Liver (tissue), 9 donors: ENCODE data around the gene SH3BGRL. TPM values are rescaled to one million over a fixed set of nuclear protein-coding genes. Genes with fewer than 3 reads are reported as not detected.

ENCODE experiments used
- DNase-seq: peaks from one replicate; pipeline ENCODE4 v3.0.0-alpha.2; 2017; ENCODE audit warnings: low spot score
- H3K27ac ChIP-seq, 2 donors: one replicate each; pipeline ENCODE4 v1.7.0; 2013; ENCODE audit warnings: inconsistent platforms in 2 of 2, low read length in 2 of 2, control low read depth in 1 of 2, low read depth in 1 of 2, mild to moderate bottlenecking in 1 of 2
- H3K27me3 ChIP-seq, 4 donors: one replicate each; pipeline versions ENCODE4 v1.6.1 to v1.7.0; 2013; ENCODE audit warnings: low read length in 3 of 4, inconsistent platforms in 1 of 4, mild to moderate bottlenecking in 1 of 4, moderate library complexity in 1 of 4; ENCODE audit not compliant: control insufficient read depth in 4 of 4, insufficient read depth in 4 of 4
- H3K36me3 ChIP-seq, 4 donors: one replicate each; pipeline versions ENCODE4 v1.6.1 to v1.7.0; 2013; ENCODE audit warnings: low read length in 3 of 4, mild to moderate bottlenecking in 3 of 4, low read depth in 1 of 4, moderate library complexity in 1 of 4; ENCODE audit not compliant: control insufficient read depth in 4 of 4, insufficient read depth in 3 of 4
- H3K4me1 ChIP-seq, 4 donors: one replicate each; pipeline versions ENCODE4 v1.6.1 to v1.7.0; 2013; ENCODE audit warnings: low read length in 3 of 4, mild to moderate bottlenecking in 3 of 4, moderate library complexity in 1 of 4; ENCODE audit not compliant: control insufficient read depth in 4 of 4, insufficient read depth in 4 of 4
- H3K4me3 ChIP-seq, 3 donors: one replicate each; pipeline versions ENCODE4 v1.6.1 to v1.7.0; 2013; ENCODE audit warnings: low read length in 3 of 3, control low read depth in 1 of 3, low read depth in 1 of 3, mild to moderate bottlenecking in 1 of 3
- H3K9ac ChIP-seq, 2 donors: one replicate each; pipeline ENCODE4 v1.7.0; 2013; ENCODE audit warnings: low read length in 2 of 2, mild to moderate bottlenecking in 2 of 2, moderate library complexity in 2 of 2, control low read depth in 1 of 2, low read depth in 1 of 2
- H3K9me3 ChIP-seq, 4 donors: one replicate each; pipeline versions ENCODE4 v1.6.1 to v1.7.0; 2013; ENCODE audit warnings: low read length in 3 of 4; ENCODE audit not compliant: control insufficient read depth in 4 of 4
- ATF3 ChIP-seq: IDR thresholded peaks from 2 replicates; pipeline ENCODE4 v1.6.1; 2016; ENCODE audit warnings: antibody characterized with exemption
- CTCF ChIP-seq: fragments of 150-350 bp; IDR thresholded peaks from 2 replicates; pipeline ENCODE4 v1.5.1; 2017; ENCODE audit warnings: improper control_type of control experiment, low read depth, low read length; ENCODE audit not compliant: missing input control
- EGR1 ChIP-seq, 2 donors: IDR thresholded peaks; 2 replicates each; pipeline ENCODE4 v1.6.1; 2016 to 2018; ENCODE audit warnings: antibody characterized with exemption in 2 of 2, low read depth in 2 of 2
- FOXA1 ChIP-seq: IDR thresholded peaks from 2 replicates; pipeline ENCODE4 v1.6.1; 2016; ENCODE audit warnings: antibody characterized with exemption
- FOXA2 ChIP-seq: IDR thresholded peaks from 2 replicates; pipeline ENCODE4 v1.6.1; 2016; ENCODE audit warnings: antibody characterized with exemption
- GABPA ChIP-seq, 2 donors: IDR thresholded peaks in 1 of 2; conservative IDR thresholded peaks in 1 of 2; 2 replicates each; pipeline ENCODE4 v1.6.1; 2016; ENCODE audit warnings: antibody characterized with exemption in 2 of 2, mild to moderate bottlenecking in 1 of 2, moderate library complexity in 1 of 2
- HNF4A ChIP-seq, 2 donors: conservative IDR thresholded peaks; 2 replicates each; pipeline ENCODE4 v1.6.1; 2016; ENCODE audit warnings: antibody characterized with exemption in 2 of 2, mild to moderate bottlenecking in 2 of 2
- HNF4G ChIP-seq: IDR thresholded peaks from 2 replicates; pipeline ENCODE4 v1.6.1; 2016; ENCODE audit warnings: antibody characterized with exemption
- JUND ChIP-seq, 2 donors: IDR thresholded peaks; 2 replicates each; pipeline ENCODE4 v1.6.1; 2016; ENCODE audit warnings: antibody characterized with exemption in 2 of 2
- MAX ChIP-seq: IDR thresholded peaks from 2 replicates; pipeline ENCODE4 v1.6.1; 2016; ENCODE audit warnings: antibody characterized with exemption
- NR2F2 ChIP-seq: IDR thresholded peaks from 2 replicates; pipeline ENCODE4 v1.6.1; 2016; ENCODE audit warnings: antibody characterized with exemption
- RAD21 ChIP-seq, 2 donors: IDR thresholded peaks; 2 replicates each; pipeline ENCODE4 v1.6.1; 2016; ENCODE audit warnings: antibody characterized with exemption in 2 of 2, mild to moderate bottlenecking in 2 of 2
- REST ChIP-seq: IDR thresholded peaks from 2 replicates; pipeline ENCODE4 v1.6.1; 2016; ENCODE audit warnings: antibody characterized with exemption, mild to moderate bottlenecking
- RXRA ChIP-seq, 2 donors: IDR thresholded peaks; 2 replicates each; pipeline ENCODE4 v1.6.1; 2017 to 2018; ENCODE audit warnings: antibody characterized with exemption in 2 of 2, mild to moderate bottlenecking in 1 of 2
- SP1 ChIP-seq: IDR thresholded peaks from 2 replicates; pipeline ENCODE4 v1.6.1; 2018; ENCODE audit warnings: antibody characterized with exemption, mild to moderate bottlenecking
- TAF1 ChIP-seq: conservative IDR thresholded peaks from 2 replicates; pipeline ENCODE4 v1.6.1; 2016; ENCODE audit warnings: antibody characterized with exemption, mild to moderate bottlenecking
- YY1 ChIP-seq: IDR thresholded peaks from 2 replicates; pipeline ENCODE4 v1.6.1; 2016; ENCODE audit warnings: antibody characterized with exemption, mild to moderate bottlenecking
- ZBTB33 ChIP-seq: IDR thresholded peaks from 2 replicates; pipeline ENCODE4 v1.6.1; 2016; ENCODE audit warnings: antibody characterized with exemption
- WGBS: extraction: QIAGEN DNeasy Blood & Tissue Kit; methylation state at CpG from one replicate; pipeline ENCODE4 v1.1.7; 2013; 5-methylcytosine and 5-hydroxymethylcytosine counted together
- polyA plus RNA-seq, 2 donors: library from polyadenylated mRNA; stranded (reverse) in 1 of 2; unstranded in 1 of 2; fragments of 200-250 nt in 1 of 2; fragments of >200 nt in 1 of 2; fragmentation: Nextera tagmentation in 1 of 2; extraction: Ambion mirVana in 1 of 2; gene quantifications; one replicate each; pipeline versions ENCODE4 v1.2.1 to v1.2.3, GENCODE V29; 2013 to 2015
- total RNA-seq, 2 donors: library from RNA; depleted of rRNA; stranded (reverse); fragments of >200 nt; gene quantifications; one replicate each; pipeline ENCODE4 v1.2.3, GENCODE V29; 2014
- donor health status: healthy.
- donor health status: healthy.
- donor health status: healthy.
- donor health status: healthy.
- donor health status: healthy.

SH3BGRL gene
- total and polyA plus RNA-seq, 4 donors, result 15.5 to 64.3 (median 20.6) TPM

GRCh38 chrX:81259714-81260395 lies 58.0 kb downstream of the SH3BGRL start:
- TF ChIP-seq YY1 (no peak), HNF4A (conservative IDR thresholded peaks at IDR 0.05) (no peak), NR2F2 (no peak), CTCF (no peak), MAX (no peak)
- H3K4me3 ChIP-seq, result no peak overlapping the region
- no peaks in the 10 kb centered on the region for H3K4me1 ChIP-seq
- no peaks in the 10 kb centered on the region for H3K9me3 ChIP-seq
- DNase-seq, result no peak
- no peak overlapping the region for H3K9ac ChIP-seq
- no peaks in the 10 kb centered on the region for H3K27me3 ChIP-seq
- no peak overlapping the region for H3K27ac ChIP-seq
- no peaks in the 10 kb centered on the region for H3K36me3 ChIP-seq
- WGBS, result 93% methylated on average over 3 of the region's 3 CpGs

- Histone ChIP-seq H3K27ac (no peak overlapping the region), H3K36me3 (no peaks in the 10 kb centered on the region), H3K9me3 (no peaks in the 10 kb centered on the region), H3K4me1 (no peaks in the 10 kb centered on the region), H3K4me3 (no peak overlapping the region), H3K27me3 (no peaks in the 10 kb centered on the region), H3K9ac (no peak overlapping the region)
- 76% methylated on average over 2 of the region's 2 CpGs for WGBS
- no peak for DNase-seq
- TF ChIP-seq HNF4G (no peak), NR2F2 (no peak), JUND (IDR thresholded peaks at IDR 0.05) (no peak), REST (no peak), YY1 (no peak), EGR1 (IDR thresholded peaks at IDR 0.05; ENCODE audit: low read depth in 2 of 2) (no peak), RAD21 (IDR thresholded peaks at IDR 0.05) (no peak), FOXA2 (no peak), HNF4A (conservative IDR thresholded peaks at IDR 0.05) (no peak), TAF1 (no peak), CTCF (no peak), RXRA (IDR thresholded peaks at IDR 0.05) (no peak), SP1 (no peak), MAX (no peak), GABPA (IDR thresholded peaks at IDR 0.05 in 1 of 2, conservative IDR thresholded peaks at IDR 0.05 in 1 of 2) (no peak), ATF3 (no peak), FOXA1 (no peak), ZBTB33 (no peak)
Observed at GRCh38 chrX:81261576-81261975, 59.7 kb downstream of the SH3BGRL start.
